Type B pancreatic cell (in vitro differentiated cells): ENCODE measurements around the gene NEO1. TPM values are rescaled to one million over a fixed set of nuclear protein-coding genes. Genes with fewer than 3 reads are reported as not detected.

ENCODE experiments used
- DNase-seq: peaks from one replicate; pipeline ENCODE4 v3.0.0; 2021; ENCODE audit warnings: mixed read lengths; ENCODE audit not compliant: unreplicated experiment; ENCODE audit errors: extremely low spot score
- H3K27ac Mint-ChIP-seq: 2 replicates; pipeline ENCODE4 v1.8.0; 2021; ENCODE audit warnings: mild to moderate bottlenecking, mixed read lengths
- H3K27me3 Mint-ChIP-seq: 2 replicates; pipeline ENCODE4 v1.8.0; 2021; ENCODE audit warnings: mixed read lengths
- H3K36me3 Mint-ChIP-seq: 2 replicates; pipeline ENCODE4 v1.8.0; 2021; ENCODE audit warnings: mixed read lengths
- H3K4me1 Mint-ChIP-seq: one replicate; pipeline ENCODE4 v1.8.0; 2021; ENCODE audit warnings: mixed read lengths; ENCODE audit not compliant: unreplicated experiment
- H3K4me3 Mint-ChIP-seq: 2 replicates; pipeline ENCODE4 v1.8.0; 2021; ENCODE audit warnings: mild to moderate bottlenecking, mixed read lengths
- H3K9me3 Mint-ChIP-seq: 2 replicates; pipeline ENCODE4 v1.8.0; 2021; ENCODE audit warnings: mixed read lengths
- CTCF ChIP-seq: fragments of 200-600 bp; sonication (generic); conservative IDR thresholded peaks from 2 replicates; pipeline ENCODE4 v1.5.0; 2021; ENCODE audit warnings: antibody characterized with exemption, mild to moderate bottlenecking
- total RNA-seq: library from RNA; stranded (reverse); gene quantifications from 2 replicates; pipeline ENCODE4 v1.2.1, GENCODE V29; 2021; ENCODE audit warnings: low replicate concordance

Gene NEO1
- total RNA-seq, 1 donor from 2014 or later: 94.7 TPM

DNA sequence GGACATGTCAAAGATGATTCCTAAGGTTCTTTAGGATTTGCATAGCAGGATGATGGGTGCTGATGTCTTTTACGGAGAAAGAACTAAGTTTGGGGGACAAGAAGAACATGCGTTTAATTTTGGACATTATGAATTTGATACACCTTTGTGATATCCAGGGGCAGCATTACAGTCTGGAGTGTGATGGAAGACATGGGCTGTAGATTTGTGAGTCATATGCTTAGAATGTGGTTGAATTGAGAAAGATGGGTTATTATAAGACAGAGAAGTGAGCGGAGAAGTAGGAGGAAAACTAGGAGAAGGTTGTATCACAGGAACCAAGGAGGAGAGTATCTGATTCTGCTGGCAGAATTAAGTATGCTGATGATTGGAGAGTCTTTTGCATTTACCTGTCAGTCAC is 20.6 kb downstream of the NEO1 start:
- no peaks in the 10 kb centered on the region for H3K9me3 Mint-ChIP-seq
- DNase-seq: no peak
- no peaks in the 10 kb centered on the region for H3K36me3 Mint-ChIP-seq
- no peak overlapping the region for H3K27ac Mint-ChIP-seq
- no peak for TF ChIP-seq CTCF
- no peak overlapping the region for H3K4me3 Mint-ChIP-seq
- no peaks in the 10 kb centered on the region for H3K27me3 Mint-ChIP-seq
- peaks cover 5% of the 10 kb centered on the region for H3K4me1 Mint-ChIP-seq

- H3K36me3 Mint-ChIP-seq: no peaks in the 10 kb centered on the region
Measured at GRCh38 chr15:73074241-73074640, 22.0 kb downstream of the NEO1 start.

DNA sequence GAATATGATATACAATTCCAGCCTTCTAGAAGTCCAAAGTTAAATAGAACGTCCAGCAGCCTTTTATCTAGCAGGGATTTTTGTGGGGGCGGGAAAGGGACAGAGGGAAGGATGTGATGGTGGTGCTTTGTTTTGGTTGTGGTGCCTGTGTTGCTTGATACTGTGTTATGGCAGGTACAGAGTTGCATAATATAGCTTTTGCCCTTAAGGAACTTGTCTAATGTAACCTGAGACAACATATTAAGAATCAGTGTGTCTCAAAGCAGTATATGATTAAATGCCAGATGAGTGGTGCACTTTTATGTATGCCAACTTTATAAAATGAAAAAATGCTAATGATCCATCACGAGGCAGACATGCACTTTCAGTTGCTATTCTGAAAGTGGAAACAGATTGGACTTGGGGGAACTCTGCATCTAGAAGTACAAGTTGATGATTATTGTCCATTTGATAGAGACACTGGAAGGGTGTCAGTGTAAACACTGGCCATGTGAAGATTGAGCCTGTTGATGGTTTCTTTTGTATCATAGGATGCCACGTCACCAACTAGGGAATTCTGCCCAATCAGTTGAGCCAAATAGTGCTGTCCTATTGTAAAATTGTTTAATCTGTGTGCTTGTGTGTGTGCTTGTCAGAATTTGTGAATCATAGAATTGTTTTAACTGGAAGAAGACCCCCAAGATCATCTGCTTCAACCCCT is 23.0 kb downstream of the NEO1 start:
- Mint-ChIP-seq H3K4me3 (no peak overlapping the region), H3K9me3 (no peaks in the 10 kb centered on the region), H3K4me1 (peaks cover 13% of the 10 kb centered on the region), H3K27ac (no peak overlapping the region), H3K36me3 (no peaks in the 10 kb centered on the region), H3K27me3 (no peaks in the 10 kb centered on the region)
- DNase-seq: no peak
- TF ChIP-seq CTCF: no peak

More at GRCh38 chr15:73074241-73074640, 22.0 kb downstream of the NEO1 start:
- no peak overlapping the region for H3K4me3 Mint-ChIP-seq
- H3K27ac Mint-ChIP-seq: no peak overlapping the region
- peaks cover 9% of the 10 kb centered on the region for H3K4me1 Mint-ChIP-seq
- H3K9me3 Mint-ChIP-seq: no peaks in the 10 kb centered on the region
- no peak for DNase-seq
- no peaks in the 10 kb centered on the region for H3K27me3 Mint-ChIP-seq
- TF ChIP-seq CTCF: no peak

DNA sequence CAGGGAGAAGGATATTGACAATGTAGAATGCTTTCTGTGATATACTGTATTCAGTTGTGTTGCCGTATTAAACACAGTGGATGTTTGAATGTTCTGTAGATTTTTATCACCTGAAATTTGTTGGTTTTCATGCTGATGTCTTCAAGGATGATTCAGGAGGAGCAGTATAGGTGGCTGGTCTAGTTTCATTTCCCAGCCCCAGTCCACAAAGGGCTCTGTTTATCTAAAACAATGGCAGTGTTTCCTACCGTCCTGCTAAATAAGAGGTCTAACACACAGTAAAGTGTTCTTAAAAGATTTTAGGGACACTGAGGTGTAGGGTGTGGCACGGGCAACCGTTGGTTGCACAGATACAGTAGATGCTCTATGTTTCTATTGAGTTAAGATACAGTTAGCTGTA is 26.0 kb downstream of the NEO1 start:
- Mint-ChIP-seq H3K36me3 (no peaks in the 10 kb centered on the region), H3K27ac (no peak overlapping the region), H3K9me3 (no peaks in the 10 kb centered on the region), H3K4me3 (no peak overlapping the region), H3K27me3 (no peaks in the 10 kb centered on the region), H3K4me1 (peaks cover 21% of the 10 kb centered on the region)
- no peak for TF ChIP-seq CTCF
- no peak for DNase-seq

DNA sequence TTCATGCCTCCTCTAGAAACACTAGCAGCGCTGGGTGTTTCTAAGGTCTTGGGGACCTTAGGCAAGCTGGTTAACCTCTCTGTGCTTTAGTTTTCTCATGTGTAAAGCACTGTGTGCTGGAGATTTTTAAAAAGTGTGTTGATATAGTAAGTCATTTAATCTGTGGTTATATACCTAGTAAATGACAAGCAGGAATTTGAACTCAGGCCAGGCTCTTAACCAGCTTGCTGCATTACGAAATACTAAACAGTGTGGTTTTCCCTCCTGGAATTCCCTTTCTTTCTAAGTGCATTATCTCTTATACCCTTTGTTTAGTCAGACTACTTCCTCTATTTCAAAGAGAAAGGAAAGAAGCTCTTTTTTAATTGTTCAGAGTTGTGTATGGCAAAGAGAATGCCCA is 26.5 kb downstream of the NEO1 start:
- no peak overlapping the region for H3K4me3 Mint-ChIP-seq
- no peak for TF ChIP-seq CTCF
- H3K9me3 Mint-ChIP-seq: no peaks in the 10 kb centered on the region
- no peaks in the 10 kb centered on the region for H3K36me3 Mint-ChIP-seq
- H3K27ac Mint-ChIP-seq: no peak overlapping the region
- no peaks in the 10 kb centered on the region for H3K27me3 Mint-ChIP-seq
- DNase-seq: no peak
- H3K4me1 Mint-ChIP-seq: peaks cover 21% of the 10 kb centered on the region
